NCI-H345 treated with DMSO at 0.1 percent for 48 hours (cell line): ENCODE measurements around the gene FNDC10.

Experiments
- DNase-seq: peaks from one replicate; lab custom pipeline; 2025; ENCODE audit not compliant: unreplicated experiment; lab: John Stamatoyannopoulos, UW

Gene FNDC10

DNA sequence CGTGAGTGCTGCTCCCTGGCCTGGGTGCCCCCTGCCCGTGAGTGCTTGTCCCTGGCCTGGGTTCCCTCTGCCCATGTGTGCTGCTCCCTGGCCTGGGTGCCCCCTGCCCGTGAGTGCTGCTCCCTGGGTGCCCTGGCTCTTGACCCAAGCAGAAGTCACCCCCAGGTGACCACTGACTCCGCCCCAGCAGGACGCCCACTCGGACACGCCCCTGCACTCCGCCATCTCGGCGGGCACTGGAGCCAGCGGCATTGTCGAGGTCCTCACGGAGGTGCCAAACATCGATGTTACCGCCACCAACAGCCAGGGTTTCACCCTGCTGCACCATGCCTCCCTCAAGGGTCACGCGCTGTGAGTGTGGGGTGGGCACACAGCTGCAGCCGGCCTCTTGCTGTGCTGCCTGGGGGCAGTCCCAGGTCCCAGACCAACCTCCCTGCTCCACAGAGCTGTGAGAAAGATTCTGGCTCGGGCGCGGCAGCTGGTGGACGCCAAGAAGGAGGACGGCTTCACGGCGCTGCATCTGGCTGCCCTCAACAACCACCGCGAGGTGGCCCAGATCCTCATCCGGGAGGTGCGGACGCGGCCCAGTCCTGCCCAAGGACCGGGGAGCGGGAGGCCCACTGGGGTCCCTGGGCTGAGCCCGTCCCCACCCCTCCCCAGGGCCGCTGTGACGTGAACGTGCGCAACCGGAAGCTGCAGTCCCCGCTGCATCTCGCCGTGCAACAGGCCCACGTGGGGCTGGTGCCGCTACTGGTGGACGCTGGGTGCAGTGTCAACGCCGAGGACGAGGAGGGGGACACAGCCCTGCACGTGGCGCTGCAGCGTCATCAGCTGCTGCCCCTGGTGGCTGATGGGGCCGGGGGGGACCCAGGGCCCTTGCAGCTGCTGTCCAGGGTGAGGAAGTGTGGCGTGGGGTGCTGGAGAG lies 28.2 kb upstream of the FNDC10 start:
- no peak for DNase-seq

DNA sequence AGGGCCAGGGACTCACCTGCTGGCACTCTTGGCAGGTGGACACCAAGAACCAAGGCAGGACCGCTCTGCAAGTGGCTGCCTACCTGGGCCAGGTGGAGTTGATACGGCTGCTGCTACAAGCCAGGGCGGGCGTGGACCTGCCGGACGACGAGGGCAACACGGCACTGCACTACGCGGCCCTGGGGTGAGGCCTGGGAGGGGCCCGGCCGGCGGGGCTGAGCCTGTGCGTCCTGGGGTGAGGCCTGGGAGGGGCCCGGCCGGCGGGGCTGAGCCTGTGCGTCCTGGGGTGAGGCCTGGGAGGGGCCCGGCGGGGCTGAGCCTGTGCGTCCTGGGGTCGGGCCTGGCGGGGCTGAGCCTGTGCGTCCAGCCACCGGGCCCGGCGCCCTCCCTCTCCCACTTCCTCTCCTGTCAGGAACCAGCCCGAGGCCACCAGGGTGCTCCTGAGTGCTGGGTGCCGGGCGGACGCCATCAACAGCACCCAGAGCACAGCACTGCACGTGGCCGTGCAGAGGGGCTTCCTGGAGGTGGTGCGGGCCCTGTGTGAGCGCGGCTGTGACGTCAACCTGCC lies 27.4 kb upstream of the FNDC10 start:
- no peak for DNase-seq

DNA sequence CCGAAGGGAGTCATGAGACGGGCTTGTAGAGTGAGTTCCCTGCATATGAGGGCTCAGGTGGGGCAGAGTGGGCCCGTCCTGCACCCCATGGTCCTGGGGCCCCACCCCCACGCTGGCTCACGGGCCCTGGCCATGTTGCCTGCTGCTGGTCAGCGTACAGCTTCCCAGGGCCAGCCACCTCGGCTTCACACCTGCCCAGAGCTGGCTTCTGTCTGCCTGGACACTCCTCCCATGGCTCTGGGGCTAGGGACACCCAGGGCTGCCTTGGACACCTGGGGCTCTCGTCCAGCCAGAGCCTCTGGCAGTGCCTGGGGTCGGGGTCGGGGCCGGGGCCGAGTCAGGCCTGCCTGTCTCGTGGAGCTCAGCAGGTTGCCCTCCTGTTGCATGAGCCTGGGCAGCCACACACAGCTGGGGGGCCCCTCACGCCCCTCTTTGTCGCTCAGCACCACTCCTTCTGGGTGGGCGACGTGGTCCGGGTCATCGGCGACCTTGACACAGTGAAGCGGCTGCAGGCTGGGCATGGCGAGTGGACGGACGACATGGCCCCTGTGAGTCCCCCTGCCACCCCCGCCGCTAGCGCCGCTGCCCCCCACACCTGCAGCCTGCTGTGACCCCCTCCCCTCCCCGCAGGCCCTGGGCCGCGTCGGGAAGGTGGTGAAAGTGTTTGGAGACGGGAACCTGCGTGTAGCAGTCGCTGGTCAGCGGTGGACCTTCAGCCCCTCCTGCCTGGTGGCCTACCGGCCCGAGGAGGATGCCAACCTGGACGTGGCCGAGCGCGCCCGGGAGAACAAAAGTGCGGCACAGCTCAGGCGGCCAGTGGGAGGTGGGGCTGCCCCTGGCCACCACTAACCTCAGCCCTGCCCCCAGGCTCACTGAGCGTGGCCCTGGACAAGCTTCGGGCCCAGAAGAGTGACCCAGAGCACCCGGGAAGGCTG lies 26.5 kb upstream of the FNDC10 start:
- no peak for DNase-seq

DNA sequence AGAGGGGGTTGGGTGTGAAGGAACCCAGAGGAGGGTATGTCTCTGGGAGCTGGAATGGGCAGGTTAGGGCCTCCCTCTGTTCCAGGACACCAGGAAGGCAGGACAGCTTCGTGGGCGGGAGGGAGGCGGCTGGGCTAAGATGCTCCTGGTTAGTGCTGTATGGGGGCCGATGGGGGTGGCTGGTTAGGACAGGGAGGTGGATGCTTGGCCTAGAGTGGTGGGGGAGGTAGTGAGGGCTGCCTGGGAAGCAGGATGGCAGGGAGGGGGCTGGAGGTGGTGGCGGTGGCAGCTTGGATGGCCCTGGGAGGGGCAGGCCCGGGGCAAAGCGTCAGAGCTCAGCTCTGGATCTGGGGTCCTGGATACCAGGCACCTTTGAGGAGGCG lies 25.9 kb upstream of the FNDC10 start:
- DNase-seq = no peak

DNA sequence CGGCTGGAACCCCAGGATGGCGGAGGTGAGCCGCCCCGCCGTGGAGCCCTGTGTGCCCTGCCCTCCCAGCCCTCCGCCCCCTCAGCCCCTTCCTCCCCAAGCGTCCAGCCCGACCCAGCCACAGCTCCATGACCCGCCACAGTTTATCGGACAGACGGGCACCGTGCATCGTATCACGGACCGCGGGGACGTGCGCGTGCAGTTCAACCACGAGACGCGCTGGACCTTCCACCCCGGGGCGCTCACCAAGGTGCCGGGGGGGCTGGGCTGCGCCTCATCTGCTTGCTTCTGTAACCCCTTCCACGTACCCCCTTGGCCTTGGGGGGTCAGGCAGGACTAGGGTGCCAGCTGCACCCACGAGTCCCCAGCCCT lies 25.5 kb upstream of the FNDC10 start:
- DNase-seq = no peak

DNA sequence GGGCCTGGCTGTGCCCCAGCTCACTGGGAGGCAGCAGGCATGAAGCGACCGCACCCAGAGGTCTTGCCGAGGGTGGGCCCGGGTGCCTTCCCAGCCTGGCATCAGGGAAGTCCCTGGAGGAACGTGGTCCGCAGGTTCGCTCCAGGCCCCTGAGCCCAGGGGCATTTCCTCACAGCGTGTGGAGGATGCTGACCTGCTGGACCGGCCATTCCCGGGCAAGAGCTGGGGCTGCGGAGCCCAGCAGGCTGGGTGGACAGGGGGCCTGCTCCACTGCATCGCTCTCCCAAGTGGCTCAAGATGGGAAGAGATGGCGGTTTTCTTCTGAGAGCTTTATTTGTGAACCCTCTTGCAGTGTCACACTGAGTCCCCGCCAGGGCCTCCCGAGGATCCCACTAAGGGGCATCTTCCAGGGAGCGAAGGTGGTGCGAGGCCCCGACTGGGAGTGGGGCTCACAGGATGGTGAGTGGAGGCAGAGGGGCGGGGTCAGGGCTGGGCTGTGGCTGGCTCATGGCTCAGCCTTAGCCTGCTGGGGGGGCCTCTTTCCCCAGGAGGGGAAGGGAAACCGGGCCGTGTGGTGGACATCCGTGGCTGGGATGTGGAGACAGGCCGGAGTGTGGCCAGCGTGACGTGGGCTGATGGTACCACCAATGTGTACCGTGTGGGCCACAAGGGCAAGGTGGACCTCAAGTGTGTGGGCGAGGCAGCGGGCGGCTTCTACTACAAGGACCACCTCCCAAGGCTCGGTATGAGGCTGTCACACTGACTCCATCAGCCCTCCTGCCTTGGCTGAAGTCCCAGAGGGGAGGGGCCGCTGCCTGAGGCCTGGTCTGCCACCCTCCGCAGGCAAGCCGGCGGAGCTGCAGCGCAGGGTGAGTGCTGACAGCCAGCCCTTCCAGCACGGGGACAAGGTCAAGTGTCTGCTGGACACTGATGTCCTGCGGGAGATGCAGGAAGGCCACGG lies 24.8 kb upstream of the FNDC10 start:
- no peak for DNase-seq

DNA sequence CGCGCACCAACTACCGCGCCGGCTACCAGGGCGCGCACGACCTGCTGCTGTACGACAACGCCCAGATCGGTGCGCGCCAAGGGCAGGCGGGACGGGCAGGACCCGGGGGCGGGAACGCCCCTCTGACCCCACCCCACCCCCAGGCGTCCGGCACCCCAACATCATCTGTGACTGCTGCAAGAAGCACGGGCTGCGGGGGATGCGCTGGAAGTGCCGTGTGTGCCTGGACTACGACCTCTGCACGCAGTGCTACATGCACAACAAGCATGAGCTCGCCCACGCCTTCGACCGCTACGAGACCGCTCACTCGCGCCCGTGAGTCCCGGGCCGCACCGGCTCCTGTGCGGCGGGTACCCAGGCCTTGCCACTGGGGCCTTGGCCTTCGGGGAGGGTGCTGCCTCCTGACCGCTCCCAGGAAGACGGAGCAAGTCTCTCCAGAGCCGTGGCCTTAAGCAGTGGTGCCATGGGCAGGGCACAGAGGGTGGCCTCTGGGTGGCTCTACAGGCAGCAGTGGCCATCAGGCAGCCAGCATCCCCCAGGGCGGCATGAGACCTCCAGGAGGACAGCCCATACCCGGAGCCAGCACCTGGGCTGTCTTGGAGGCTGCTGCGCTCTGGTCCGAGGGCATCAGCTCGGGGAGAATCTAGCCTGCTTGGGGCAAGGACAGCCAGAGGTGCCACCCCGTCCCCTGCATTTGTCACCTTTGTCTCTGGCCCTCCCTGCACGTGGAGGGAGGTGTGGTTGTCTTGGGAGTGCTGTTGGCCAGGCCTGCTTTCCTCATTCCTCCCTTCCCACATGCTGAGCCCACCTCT lies 23.9 kb upstream of the FNDC10 start:
- DNase-seq = no peak

DNA sequence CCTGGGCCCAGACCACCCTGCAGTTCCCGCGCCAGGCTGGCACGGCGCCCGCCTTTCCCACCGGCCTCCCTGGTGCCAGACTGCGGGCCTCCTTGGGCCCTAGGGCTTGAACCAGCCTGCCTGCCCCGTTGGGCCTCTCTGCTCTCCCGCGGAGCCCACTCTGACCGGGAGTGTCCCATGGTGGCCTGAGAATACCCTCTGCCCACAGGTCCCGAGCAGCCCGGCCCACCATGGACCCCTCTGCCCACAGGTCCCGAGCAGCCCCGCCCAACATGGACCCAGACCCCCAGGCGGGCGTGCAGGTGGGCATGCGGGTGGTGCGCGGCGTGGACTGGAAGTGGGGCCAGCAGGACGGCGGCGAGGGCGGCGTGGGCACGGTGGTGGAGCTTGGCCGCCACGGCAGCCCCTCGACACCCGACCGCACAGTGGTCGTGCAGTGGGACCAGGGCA lies 23.3 kb upstream of the FNDC10 start:
- no peak for DNase-seq

DNA sequence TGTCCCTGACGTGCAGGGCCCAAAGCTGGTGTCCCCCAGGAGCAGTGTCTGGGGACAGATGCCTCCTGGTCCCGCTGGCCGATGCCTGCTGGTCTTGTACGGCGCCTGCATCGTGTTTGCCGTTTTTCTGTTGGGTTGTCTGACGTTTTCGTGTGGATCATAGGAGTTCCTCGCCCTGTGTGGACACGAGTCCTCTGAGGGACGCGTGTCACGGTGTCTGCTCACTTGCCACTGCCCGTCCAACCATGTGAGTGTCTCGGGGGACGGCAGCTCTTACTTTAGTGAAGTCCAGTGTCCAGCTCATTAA lies 22.8 kb upstream of the FNDC10 start:
- no peak for DNase-seq

DNA sequence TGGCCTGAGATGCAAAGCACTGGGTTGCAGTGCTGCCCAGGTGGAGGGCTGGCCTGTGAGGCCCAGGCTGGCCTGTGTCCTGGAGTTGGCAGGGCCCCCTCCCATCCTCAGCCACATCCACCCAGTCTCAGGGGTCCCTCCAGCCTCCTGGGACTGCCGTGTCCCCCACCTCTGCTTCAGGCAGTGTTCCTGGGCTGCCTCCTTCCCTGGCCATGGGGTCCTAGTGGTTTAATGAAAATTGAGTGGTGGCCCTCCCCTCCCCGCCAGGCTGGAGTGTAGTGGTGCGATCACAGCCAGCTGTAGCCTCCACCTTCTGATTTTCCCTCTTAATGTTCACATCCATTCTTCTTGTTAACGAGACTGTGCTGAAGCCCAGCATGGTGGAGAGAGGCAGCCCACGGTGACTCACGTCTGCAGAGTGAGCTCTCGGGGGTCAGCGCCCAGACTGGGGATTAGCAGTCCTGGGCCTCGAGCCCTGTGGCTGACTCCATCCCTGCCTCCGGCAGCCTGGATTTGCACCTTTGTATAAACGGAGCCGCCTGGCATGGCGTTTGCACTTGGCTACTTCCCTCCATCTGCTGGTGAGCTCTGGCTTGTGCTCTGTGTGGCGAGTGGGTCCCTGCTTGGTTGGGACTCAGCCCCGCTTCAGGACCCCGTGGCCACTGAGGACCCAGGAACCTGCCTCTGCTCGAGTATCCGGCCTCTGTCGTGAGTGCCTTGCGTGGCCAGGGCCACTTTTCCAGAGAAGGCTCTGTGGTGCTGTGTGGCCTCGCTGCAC lies 22.3 kb upstream of the FNDC10 start:
- no peak for DNase-seq

DNA sequence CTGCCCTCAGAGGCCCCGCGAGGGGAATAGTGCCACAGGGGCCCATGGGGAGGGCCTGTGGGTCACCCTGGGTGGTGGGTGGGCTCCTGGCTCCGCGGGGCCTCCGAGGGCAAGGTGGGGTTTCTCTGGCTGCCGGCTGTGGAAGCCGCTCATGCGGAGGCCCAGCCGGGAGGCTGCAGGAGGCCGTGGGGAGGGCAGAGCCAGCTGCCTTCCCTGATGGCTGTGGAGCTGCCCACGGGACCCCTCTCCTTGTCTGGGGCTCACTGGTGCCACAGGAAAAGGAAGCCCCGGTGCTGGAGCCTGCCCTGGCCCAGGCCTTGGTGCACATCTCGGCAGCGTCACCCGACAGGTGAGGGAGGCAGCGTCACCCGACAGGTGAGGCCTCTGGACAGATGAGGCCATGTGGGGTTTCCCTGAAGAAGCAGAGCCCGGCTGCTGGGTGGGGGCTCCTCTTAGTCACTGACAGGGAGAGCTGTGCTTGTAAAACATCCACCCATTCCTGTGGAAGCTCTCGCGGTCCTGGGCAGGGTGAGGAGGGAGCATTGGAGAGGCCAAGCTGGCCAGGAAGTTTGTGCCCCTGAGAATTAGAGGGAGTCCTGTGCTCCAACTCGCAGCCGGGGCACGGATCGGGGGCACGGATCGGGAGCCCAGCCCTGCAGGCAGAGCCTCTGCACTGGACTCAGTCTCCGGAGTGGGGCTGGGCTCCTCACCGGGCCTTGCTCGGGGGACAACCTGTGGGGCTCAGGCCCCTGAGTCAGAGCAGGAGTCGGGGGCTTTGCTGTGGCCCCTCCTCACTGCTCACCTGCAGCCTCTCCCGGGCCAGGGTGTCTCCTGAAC lies 21.5 kb upstream of the FNDC10 start:
- no peak for DNase-seq

DNA sequence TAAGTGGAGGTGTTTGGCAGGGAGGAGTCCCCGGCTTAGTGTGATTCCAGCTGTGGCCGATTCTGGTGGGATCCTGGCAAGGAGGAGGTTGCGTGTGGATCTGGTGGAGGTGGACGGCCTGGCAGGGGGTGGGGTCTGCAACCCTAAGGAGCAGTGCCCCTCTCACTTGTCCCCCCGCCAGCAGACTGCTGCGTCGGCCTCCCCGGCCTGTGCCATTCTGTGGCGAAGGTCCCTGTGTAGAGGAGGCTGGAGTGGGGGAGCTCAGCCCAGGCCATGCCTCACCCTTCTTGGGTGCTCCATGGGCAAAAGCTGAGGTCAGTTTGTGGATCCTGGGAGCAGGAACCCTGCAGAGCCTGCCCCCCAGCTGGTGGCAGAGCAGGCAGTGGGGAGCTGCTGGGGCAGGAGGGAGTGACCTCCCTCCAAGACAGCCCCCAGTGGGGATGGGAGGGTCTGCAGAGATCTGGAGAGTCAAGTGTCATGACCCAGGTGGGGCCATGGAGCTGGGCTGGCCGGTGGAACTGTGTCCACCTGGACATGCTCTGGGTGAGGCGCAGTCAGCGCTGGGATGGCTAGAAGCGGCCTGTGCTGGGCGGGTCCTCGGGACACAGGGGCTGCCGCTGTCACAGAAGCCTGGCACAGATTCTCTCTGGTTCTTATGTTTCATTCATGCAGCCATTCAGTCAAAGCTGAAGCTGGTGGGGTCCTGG lies 20.7 kb upstream of the FNDC10 start:
- no peak for DNase-seq

DNA sequence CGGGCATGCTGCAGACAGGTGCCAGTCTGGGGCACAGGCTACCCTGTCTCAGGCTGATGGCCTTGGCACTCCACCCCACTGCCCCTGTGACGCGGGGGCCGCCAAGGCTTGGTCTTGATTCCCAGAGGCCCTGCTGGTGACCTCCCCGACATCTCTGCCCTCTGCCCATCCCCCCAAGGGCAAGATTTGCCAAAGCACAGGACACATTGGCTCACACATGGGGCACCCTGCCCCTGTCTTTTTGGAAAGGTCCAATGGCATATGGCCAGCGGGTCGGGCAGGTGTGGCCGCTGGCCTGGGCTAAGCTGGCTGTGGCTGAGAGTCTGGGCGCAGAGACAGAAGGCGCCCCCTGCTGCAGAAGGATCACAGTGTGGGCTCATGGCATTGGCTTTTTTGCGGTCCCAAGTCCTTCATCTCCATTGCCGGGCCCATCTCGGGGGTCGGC lies 20.0 kb upstream of the FNDC10 start:
- DNase-seq = no peak

DNA sequence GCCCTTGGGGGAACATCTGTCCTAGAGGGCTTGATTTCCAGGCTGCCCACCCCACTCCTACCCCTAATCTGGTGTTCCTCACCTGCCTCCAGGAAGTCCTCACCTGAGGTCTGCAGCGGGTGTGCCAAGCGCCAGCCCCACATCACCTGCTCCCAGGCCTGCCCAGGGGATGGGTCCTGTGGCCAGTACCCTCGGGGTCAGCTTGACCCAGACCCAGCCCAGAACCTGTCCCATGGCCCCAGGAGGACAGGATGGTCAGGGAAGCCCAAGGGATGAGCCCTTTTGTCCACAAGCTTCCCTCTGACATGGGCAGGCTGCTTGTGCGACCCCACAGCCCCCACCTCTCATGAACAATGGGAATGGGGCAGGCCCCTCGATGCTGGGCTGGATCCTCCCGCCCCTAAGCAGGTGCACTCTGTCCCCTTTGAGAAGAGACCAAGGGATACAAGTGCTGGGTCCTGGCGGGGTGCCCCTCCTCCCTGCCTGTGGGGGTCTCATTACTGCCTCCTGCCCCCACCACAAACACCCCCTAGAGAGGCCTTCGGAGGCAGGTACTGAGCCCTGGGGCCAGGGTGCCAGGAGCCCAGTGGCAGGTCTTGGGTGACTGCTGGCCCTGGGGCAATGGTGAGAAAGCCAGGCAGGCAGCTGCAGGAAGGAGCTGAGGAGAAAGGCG lies 18.6 kb upstream of the FNDC10 start:
- no peak for DNase-seq

DNA sequence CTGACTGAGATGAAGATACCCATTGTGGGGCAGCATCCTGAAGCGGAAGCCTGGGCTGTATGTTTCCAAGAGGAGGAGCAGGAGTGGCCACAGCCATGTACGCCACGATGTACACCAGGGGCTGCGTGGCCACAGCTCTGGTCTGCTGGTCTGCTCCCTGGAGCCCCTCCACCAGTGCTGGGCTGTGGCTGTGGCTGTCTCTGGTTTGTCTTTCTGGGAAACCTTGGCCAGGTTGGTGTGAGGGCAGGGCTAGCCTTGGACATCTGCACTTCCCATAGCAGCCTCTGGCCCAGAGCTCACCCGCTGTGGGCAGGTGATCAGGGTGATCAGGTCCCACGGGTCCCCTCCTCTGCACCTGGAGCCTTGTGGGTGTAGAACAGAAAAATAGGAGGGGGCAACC lies 18.0 kb upstream of the FNDC10 start:
- DNase-seq = no peak

DNA sequence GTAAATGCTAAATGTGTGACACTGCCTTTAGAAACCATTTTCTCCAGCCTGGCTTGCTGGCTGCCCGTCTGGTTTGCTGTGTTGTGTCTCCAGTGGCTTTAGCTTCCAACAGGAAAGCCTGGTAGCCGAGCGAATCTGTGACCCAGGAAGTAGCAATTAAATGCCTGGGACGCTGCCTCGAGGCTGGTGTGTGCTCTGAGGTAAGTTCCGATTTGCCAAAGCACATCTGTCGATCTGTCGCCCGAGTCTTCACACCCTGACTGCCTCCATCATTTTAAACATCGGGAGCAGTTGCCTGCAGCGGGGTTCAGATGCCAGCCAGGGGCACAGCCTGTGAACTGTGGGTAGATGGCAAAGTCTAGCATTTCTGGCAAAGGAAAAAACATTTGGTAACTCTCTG lies 17.6 kb upstream of the FNDC10 start:
- no peak for DNase-seq

DNA sequence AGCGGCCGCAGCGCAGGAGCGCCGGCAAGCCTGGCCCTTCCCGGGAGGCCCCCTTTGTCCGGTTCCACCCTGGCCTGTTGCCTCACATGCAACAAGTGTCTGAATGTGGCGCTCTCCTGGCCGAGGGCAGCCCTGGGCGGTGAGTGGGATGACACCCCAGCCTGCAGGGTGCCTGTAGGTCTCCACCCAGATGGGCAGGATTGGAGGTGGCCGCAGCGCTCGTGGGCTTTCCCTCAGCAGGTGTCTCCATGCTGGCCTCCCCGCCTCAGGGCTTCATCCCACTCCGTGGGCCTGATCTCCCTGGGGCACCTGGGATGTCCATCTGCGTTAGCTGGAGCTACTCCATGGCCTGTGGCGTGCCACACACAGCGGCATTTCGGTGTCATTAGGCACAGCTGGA lies 16.9 kb upstream of the FNDC10 start:
- no peak for DNase-seq
